Spleen (tissue), 7 donors: Measurements from ENCODE around the gene AKAP14.

Experiments used
- POLR2A ChIP-seq, 3 donors: fragments of 450-650 bp; IDR thresholded peaks; one replicate each; pipeline ENCODE4 v1.5.1; 2017; ENCODE audit warnings: antibody characterized with exemption in 3 of 3, mild to moderate bottlenecking in 1 of 3
- POLR2AphosphoS5 ChIP-seq, 3 donors: sonication (generic); formaldehyde crosslinking; IDR thresholded peaks; one replicate each; pipeline ENCODE4 v1.5.1; 2017; ENCODE audit warnings: antibody characterized with exemption in 3 of 3
- TF ChIP-seq, protein P1 (sequence below), 11 experiments: fragments of 200-600 bp in 7 of 11; fragments of 450-650 bp in 4 of 11; sonication (generic) in 4 of 11; IDR thresholded peaks in 8 of 11; conservative IDR thresholded peaks in 3 of 11; 1 replicate in 7 of 11; 2 replicates in 4 of 11; pipeline versions ENCODE4 v1.4.0 to v1.8.0; 2016 to 2021; ENCODE audit warnings: antibody characterized with exemption in 11 of 11, inconsistent platforms in 4 of 11, mild to moderate bottlenecking in 1 of 11
- donor health status: DM: no; HTN: no; CAD: no; lungs with moderate emphysema.
- donor health status: DM: no; HTN: no; CAD: no.
- donor health status: DM: no; HTN: no; CAD: no.

DNA sequence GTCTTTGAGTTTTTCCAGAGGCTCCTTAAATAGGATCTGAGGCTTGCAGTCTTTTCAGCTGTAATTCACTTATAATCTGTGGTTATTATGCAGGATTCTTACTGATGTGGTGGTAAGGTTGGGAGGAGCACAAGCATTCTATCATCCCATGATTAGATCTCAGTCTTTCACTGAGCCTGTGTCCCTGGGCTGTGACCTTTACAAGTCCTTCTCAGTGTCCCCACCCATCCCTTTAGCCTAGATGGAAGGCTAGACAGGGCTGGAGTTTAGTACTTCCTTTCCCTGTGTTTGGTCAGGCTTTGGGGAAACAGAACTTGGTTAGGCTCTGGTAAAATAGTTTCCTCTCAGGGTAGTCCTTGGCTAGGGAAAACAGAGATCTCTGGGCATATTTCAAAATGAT is 64.9 kb downstream of the AKAP14 start:
- TF ChIP-seq, protein P1, sequence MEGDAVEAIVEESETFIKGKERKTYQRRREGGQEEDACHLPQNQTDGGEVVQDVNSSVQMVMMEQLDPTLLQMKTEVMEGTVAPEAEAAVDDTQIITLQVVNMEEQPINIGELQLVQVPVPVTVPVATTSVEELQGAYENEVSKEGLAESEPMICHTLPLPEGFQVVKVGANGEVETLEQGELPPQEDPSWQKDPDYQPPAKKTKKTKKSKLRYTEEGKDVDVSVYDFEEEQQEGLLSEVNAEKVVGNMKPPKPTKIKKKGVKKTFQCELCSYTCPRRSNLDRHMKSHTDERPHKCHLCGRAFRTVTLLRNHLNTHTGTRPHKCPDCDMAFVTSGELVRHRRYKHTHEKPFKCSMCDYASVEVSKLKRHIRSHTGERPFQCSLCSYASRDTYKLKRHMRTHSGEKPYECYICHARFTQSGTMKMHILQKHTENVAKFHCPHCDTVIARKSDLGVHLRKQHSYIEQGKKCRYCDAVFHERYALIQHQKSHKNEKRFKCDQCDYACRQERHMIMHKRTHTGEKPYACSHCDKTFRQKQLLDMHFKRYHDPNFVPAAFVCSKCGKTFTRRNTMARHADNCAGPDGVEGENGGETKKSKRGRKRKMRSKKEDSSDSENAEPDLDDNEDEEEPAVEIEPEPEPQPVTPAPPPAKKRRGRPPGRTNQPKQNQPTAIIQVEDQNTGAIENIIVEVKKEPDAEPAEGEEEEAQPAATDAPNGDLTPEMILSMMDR (IDR thresholded peaks at IDR 0.05 in 8 of 11, conservative IDR thresholded peaks at IDR 0.05 in 3 of 11), result no peak
- TF ChIP-seq POLR2A (IDR thresholded peaks at IDR 0.05), result no peak
- TF ChIP-seq POLR2AphosphoS5 (IDR thresholded peaks at IDR 0.05), result no peak
